Cardiac fibroblast (primary cell): ENCODE results near the gene DCT.
"Not testable (repeated sequence)": the region's sequence is repeated elsewhere in the genome, so short reads cannot be mapped to it uniquely, and the experiment has no call there.

Experiments used
- DNase-seq, 2 donors: peaks; one replicate each; pipeline versions ENCODE4 v3.0.0 to v3.0.0-alpha.2; 2010; ENCODE audit warnings: low read depth in 2 of 2
- H3K4me3 ChIP-seq, 2 donors: replicated peaks in 1 of 2; 1 replicate in 1 of 2; 2 replicates in 1 of 2; pipeline ENCODE4 v1.5.1; 2011; ENCODE audit warnings: low read depth in 2 of 2, low read length in 2 of 2, mild to moderate bottlenecking in 2 of 2, moderate library complexity in 1 of 2
- TF ChIP-seq, protein P1 (sequence below): IDR thresholded peaks from one replicate; pipeline ENCODE4 v1.5.1; 2011; ENCODE audit warnings: low read depth, mild to moderate bottlenecking, low read length, inconsistent platforms

The DCT gene

DNA sequence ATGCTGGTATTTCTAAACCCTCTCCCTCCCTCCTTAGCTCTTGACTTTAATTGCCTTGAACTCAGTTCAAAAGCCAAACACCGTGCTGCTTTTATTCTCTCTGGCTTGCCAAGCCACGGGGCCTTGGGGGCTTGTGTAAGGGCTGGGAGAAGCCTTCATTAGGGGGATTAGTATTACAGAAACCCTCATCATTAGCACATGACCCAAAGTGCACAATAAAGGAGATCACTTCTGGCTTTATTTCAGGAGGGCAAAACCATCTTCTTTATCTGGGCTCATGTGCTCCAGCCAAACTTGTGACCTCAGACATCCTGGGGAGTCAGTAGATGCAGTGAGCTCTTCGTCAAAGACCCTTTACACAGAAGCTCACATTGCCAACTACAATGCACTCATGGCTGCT lies at the start of gene DCT:
TSS of gene DCT (minus strand) at position 67 of the 400 bp plus-strand sequence. CDS start 427 bp downstream, outside the sequence.
- DNase-seq = no peak
- H3K4me3 ChIP-seq = no peak within 1 kb of the TSS
- TF ChIP-seq, protein P1, sequence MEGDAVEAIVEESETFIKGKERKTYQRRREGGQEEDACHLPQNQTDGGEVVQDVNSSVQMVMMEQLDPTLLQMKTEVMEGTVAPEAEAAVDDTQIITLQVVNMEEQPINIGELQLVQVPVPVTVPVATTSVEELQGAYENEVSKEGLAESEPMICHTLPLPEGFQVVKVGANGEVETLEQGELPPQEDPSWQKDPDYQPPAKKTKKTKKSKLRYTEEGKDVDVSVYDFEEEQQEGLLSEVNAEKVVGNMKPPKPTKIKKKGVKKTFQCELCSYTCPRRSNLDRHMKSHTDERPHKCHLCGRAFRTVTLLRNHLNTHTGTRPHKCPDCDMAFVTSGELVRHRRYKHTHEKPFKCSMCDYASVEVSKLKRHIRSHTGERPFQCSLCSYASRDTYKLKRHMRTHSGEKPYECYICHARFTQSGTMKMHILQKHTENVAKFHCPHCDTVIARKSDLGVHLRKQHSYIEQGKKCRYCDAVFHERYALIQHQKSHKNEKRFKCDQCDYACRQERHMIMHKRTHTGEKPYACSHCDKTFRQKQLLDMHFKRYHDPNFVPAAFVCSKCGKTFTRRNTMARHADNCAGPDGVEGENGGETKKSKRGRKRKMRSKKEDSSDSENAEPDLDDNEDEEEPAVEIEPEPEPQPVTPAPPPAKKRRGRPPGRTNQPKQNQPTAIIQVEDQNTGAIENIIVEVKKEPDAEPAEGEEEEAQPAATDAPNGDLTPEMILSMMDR = no peak

DNA sequence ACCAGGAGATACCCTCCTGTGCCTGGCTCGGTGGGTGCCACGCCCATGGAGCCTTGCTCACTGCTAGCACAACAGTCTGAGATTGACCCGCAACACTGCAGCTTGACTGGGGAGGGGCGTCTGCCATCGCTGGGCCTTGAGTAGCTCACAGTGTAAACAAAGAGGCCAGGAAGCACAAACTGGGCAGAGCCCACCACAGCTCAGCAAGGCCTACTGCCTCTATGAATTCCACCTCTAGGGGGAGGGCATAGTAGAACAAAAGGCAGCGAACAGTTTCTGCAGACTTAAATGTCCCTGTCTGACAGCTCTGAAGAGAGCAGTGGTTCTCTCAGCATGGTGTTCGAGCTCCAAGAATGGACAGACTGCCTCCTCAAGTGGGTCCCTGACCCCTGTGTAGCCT lies 47.5 kb upstream of the DCT start:
- not testable (repeated sequence) for H3K4me3 ChIP-seq, DNase-seq

DNA sequence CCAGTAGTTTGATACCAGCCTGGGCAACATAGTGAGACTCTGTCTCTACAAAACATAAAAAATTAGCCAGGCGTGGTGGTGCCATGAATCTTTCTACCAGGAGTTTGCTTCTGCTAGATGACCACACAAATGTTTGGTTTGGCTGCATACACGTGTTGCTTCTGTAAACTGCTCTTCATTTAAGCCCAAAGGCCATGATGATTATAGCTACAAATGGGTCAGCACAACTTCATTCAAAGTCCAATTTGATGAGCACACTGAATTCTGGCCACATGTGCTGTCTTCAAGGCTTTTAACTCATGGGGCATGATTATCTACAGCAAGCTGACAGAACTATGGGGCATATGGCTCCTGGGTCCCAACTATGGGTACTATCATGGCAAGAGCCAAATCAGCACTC lies 46.3 kb upstream of the DCT start:
- no peak for DNase-seq
- H3K4me3 ChIP-seq = no peak overlapping the region
- TF ChIP-seq, protein P1 = no peak

DNA sequence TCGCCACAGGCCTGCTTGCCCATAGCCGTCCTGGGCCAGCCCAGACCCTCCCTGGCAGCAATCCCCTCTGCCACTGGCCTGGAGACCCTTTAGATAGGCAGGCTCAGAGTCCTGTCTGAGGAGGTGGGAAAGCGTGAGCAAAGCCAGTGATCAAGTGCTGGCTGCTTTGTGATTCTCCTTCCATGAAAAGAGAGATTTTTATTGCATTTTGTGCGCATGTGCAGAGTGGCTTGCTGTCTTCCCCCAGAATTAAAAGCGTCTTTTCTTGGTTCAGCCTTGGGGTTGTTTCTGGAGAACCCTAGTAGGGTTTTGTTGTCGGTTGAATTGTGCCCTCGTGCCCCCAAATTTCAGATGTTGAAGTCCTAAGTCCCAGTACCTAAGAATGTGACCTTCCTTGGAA lies 44.9 kb upstream of the DCT start:
- no peak for DNase-seq
- no peak overlapping the region for H3K4me3 ChIP-seq
- TF ChIP-seq, protein P1 = no peak

DNA sequence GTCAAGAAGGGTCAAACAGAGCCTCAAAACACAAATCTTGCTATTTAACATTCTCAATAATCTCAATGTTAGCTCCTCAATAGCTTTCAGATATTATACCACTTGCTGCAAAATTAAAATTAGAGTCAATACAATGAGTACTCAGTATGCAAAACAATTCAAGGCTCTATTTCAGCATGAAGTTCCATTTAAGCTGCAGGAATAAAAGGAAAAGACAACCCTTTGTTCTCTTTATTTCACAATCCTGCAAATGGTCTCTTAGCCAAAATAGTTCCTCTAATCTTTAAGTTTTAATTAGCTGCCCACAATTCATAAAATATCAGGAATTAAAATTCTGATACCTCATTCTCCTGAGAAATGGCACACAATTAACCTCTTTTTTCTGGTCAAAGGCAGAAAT lies 40.5 kb upstream of the DCT start:
- DNase-seq = no peak
- H3K4me3 ChIP-seq = no peak overlapping the region
- TF ChIP-seq, protein P1 = no peak

DNA sequence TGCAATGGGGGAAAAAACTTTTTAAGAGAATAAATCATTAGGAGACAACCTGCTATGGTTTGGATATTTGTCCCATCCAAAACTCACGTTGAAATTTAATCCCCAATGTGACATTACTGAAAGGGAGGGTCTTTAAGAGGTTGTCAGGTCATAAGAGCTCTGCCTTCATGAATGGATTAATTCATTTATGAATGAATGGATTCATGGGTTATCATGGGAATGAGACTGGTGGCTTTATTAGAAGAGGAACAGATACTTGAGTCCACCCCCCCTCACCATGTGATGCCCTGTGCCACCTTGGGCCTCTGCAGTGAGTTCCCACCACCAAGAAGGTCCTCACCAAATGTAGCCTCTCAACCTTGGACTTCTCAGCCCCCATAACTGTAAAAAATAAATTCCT lies 37.0 kb upstream of the DCT start:
- TF ChIP-seq, protein P1 = no peak
- no peak overlapping the region for H3K4me3 ChIP-seq

DNA sequence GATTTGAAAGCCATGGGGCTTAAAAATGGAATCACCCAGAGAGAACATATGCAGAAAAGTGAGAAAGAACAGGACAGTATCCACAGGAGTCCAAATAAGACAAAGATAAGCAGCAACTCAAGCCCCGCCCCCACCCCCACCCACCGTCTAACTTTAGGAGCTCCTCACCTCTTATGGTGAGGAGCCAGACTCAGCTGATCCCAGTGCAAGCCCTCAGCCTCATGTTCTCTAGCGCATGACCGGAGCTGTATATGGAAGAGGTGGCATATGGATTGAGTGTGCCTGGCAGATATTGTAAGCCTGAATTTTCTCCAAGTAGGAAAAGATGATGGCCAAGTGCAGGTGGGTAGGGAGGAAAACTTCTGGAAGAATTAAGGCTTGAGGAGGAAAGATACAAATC lies 36.4 kb upstream of the DCT start:
- no peak overlapping the region for H3K4me3 ChIP-seq
- TF ChIP-seq, protein P1 = no peak
- DNase-seq = no peak

More for the DNA sequence above, 37.0 kb upstream of the DCT start:
- no peak for DNase-seq
